Retina (tissue), 1 donor: Measurements from ENCODE around the gene OLR1.
"Not testable (repeated sequence)": the region's sequence is repeated elsewhere in the genome, so short reads cannot be mapped to it uniquely, and the experiment has no call there.

Source experiments
- DNase-seq: peaks from one replicate; pipeline ENCODE4 v3.0.0-alpha.2; 2016

OLR1 gene

GRCh38 chr12:10171973-10172728 is at the start of gene OLR1:
Gene OLR1 (minus strand): TSS chr12:10172132. CDS start chr12:10172077, 55 bp downstream.
- DNase-seq = no peak

GRCh38 chr12:10220398-10221077 is 48.6 kb upstream of the OLR1 start:
- no peak for DNase-seq

GRCh38 chr12:10218021-10218420 is 46.1 kb upstream of the OLR1 start:
- no peak for DNase-seq

GRCh38 chr12:10215946-10216345 is 44.0 kb upstream of the OLR1 start:
- not testable (repeated sequence) for DNase-seq

DNA sequence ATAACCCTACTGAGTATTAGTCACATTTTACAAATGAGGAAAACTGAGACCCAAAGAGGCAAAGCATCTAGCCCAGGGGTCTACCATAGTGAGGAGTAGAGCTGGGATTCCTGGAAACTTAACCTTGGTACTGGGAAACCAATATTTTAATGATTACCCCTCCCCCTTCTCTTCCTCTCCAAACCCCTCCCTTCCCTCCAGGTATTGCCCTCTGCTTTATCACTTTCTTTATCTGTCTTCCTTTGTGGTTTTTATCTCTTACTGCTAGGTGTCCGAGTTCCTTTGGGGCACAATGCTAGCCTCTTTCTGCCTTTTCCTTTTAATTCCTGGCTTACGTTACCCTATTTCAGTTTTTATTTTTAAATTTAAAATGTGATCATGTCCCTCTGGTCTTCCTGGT is 43.5 kb upstream of the OLR1 start:
- no peak for DNase-seq

GRCh38 chr12:10214895-10215267 is 42.9 kb upstream of the OLR1 start:
- DNase-seq = no peak

GRCh38 chr12:10214136-10214894 is 42.4 kb upstream of the OLR1 start:
- peak; percentile 37 for DNase-seq

DNA sequence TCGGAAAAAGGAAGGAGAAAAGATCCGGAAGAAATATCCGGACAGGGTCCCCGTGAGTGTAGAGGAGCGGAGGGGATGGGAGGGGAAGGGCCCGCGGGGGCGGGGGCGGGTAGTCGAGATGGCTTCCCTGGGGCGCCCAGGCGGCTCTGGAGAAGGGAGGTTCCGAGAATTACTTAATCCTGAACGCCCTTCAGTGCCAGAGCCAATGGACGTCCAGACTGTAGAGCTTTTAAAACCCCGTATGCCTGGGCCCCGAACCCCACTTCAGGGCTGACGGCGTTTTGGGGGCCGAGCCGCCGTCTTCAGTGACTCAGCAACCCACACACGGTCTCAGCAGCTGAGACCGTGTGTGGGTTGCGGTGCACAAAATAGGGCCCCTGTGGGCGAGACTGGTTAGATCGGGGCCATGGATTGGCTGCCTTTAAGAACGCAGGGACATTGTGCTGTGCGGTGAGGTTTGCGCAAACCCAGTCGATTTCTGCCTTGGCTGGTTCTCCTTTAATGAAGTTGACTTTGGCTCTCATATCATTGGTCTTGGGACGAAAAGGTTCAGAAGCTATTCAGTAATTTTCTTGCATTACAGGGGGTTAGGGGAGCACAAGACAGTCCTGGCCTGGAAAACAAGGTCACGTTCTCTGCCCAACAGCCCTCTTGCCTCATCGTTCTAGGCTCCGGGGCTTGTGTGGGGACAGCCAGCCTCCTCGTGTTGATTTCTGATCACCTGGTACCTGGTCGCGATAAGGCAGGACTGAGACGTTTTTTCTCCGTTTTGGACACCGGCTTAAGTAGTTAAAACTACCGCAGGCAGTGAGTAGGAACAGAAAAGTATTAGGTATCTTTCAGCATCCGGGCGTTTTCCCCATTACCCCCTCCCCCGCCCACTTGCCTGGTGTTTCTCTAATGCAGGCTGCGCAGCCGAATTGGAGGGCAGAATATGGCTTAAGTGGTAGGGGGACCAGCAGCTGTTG is 41.5 kb upstream of the OLR1 start:
- DNase-seq = peak; percentile 86

DNA sequence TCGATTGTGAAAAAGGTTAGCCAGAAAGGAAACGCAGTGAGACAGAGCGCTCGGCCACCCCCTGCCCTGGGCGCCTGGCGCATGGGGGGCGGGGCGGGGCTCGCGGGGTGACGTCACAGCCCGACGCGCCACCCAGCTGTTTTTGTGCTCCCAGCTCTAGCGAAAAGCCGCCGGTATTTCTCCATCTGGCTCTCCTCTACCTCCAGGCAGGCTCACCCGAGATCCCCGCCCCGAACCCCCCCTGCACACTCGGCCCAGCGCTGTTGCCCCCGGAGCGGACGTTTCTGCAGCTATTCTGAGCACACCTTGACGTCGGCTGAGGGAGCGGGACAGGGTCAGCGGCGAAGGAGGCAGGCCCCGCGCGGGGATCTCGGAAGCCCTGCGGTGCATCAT is 40.8 kb upstream of the OLR1 start, which contains the start of gene GABARAPL1:
Gene GABARAPL1 (plus strand): TSS at position 139 of the 393 bp plus-strand sequence. CDS start 253 bp downstream, at position 392.
- peak; percentile 92 for DNase-seq

DNA sequence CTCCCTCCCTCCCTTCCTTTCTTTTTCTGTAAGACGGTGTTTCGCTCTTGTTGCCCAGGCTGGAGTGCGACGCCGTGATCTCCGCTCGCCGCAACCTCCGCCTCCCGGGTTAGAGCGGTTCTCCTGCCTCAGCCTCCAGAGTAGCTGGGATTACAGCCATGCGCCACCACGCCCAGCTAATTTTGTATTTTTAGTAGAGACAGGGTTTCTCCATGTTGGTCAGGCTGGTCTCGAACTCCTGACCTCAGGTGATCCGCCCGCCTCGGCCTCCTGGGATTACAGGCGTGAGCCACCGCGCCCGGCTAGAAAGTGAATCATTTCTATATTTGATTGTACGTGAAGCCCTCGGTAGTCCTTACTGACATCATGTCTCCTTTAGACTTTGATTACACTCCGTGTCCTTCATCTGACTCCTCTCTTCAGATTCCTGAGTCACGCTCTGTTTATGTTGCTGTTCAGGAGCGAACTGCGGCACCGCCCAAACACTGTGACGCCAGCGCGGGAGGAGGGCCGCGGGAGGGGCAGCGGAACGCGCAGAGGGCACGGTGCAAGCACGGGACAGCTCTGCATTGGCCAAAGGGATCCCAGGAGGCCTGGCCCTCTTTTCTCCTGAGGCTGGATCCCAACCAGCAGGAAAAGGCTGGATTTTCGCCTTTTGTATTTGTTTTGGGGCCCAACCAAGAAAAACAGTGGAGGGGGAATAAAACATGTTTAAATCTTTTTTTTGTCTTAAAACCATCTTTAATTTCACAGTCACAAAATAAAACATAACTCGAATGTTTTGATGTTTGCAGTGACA is 40.2 kb upstream of the OLR1 start:
- DNase-seq = peak; percentile 93

- DNase-seq = peak; percentile 13
Measured at GRCh38 chr12:10211101-10211939, 39.4 kb upstream of the OLR1 start.

GRCh38 chr12:10210225-10210624 is 38.3 kb upstream of the OLR1 start:
- no peak for DNase-seq

DNA sequence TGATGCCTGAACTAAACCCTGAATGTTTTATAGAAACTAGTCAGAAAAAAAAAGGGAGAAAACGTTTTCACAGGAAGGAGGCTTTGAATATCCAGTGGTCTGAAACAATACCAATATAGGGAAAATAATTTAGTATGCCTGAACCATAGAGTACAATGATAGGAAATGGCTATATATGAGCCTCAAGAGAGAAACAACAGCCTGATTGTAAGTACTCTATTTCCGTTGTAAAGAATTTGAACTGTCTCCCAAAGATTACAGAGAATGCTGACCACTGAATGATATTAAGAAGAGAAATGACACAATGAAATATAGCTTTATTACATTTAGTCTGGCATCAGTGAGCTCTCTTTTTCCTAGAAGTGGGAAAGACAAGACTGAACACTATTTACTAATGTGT is 35.2 kb upstream of the OLR1 start:
- no peak for DNase-seq

GRCh38 chr12:10205220-10205807 is 33.4 kb upstream of the OLR1 start:
- no peak for DNase-seq

DNA sequence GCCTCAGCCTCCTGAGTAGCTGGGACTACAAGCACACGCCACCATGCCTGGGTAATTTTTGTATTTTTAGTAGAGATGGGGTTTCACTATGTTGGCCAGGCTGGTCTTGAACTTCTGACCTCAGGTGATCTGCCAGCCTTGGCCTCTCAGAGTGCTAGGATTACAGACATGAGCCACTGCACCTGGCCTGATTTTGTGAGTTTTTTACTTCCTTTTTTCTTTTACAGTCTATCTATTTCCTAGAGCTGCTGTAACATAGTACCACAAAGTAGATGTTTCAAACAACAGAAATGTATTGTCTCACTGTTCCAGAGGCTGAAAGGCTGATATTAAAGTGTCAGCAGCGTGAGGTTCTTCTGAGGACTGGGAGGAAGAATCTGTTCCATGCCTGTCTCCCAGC is 32.6 kb upstream of the OLR1 start:
- DNase-seq = not testable (repeated sequence)

DNA sequence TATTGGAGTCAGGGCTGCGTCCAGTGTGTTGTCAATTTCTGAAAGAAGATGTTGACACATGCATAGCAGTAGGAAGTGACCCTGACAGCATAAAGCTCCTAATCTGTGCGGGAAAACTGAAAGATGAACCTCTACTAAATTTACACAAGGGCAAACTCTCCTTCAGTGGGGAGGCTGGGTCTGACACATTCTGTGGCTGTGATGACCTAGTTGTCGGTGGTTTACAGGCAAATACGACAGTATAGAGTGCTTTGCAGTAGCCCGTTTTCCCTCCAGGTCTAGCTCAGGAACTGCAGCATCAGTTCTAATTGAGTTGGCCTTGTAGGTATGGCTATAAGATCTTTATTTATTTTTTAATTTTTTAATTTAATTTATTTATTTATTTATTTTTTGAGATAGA is 25.9 kb upstream of the OLR1 start:
- no peak for DNase-seq

- DNase-seq = no peak
Measured at GRCh38 chr12:10196210-10196609, 24.3 kb upstream of the OLR1 start.

DNA sequence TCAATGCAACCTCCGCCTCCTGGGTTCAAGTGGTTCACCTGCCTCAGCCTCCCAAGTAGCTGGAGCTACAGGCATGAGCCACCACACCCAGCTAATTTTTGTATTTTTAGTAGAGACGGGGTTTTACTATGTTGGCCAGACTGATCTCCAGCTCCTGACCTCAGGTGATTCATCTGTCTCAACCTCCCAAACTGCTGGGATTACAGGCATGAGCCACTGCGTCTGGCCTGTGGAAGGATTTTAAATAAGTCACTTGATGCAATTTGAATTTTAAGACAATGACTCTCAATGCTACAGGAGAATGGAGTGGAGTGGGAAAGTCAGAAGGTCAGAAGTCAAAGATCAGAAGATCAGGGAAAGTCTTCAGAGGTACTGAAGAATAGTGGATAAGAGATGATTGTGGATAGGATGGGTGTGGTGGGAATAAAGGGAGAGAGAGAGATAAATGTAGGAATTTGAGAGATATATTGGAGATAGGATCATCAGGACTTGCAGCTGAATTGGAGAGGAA is 22.3 kb upstream of the OLR1 start:
- no peak for DNase-seq

- DNase-seq = no peak
Measured at GRCh38 chr12:10191865-10192264, 19.9 kb upstream of the OLR1 start.
